ENCODE data around the gene FAM170A.

- TF ChIP-seq EP300 (IDR thresholded peaks at IDR 0.05) (no peak), CTCF (IDR thresholded peaks at IDR 0.05) (no peak), POLR2AphosphoS5 (IDR thresholded peaks at IDR 0.05) (no peak)
These were observed 45.7 kb upstream of the FAM170A start for GRCh38 chr5:119583684-119584083.

All from sigmoid colon (tissue), 4 donors.